ENCODE data around the gene HYOU1.
"Not testable (repeated sequence)": the region's sequence is repeated elsewhere in the genome, so short reads cannot be mapped to it uniquely, and the experiment has no call there.

The HYOU1 gene

DNA sequence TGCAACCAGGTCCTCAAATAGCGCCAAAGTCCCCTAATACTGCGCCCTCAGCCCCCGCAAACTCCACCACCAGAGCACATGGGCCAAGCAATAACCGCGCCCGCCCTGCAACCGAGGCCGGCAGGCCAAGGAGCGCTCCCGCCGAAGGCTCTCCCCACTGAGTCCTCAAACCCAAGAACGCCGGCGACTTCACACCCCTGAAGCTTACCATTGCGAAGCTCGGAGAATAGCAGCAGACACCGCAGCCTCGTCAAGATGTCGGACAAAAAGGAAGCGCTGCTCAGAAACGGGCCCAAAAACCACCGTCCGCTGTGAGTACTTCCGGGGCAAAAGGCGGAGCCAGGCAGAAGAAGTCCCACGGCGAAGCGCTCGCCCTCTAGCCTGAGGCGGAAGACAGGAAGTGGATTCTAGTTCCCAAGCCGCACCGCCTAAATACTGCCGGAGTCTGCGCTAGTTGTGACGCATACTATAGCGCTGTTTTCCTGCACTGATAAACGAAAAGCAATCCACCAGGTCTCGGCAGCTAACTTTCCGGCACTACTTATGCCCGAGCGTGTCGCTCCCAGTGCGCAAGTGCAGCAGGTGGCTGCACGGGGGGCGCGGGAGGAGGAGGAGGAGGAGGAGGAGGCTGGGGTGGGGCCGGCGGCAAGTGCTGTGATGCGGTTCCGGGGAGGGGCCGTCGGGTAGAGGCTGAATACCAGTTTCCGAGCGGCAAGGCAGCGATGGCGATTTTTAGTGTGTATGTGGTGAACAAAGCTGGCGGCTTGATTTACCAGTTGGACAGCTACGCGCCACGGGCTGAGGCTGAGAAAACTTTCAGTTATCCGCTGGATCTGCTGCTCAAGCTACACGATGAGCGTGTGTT, 38.7 kb downstream of the HYOU1 start, which contains the start of the genes RPS25 and TRAPPC4:
Gene RPS25 (minus strand): TSS at position 270 of the 865 bp plus-strand sequence. CDS start 59 bp downstream, at position 211.
Gene TRAPPC4 (plus strand): TSS at position 693 of the 865 bp plus-strand sequence. CDS start 30 bp downstream, at position 723.
- DNase-seq = peak; percentile 98

GRCh38 chr11:119017377-119017776, 39.6 kb downstream of the HYOU1 start:
- not testable (repeated sequence) for DNase-seq

GRCh38 chr11:119016216-119017009, 40.6 kb downstream of the HYOU1 start:
- DNase-seq = no peak

DNA sequence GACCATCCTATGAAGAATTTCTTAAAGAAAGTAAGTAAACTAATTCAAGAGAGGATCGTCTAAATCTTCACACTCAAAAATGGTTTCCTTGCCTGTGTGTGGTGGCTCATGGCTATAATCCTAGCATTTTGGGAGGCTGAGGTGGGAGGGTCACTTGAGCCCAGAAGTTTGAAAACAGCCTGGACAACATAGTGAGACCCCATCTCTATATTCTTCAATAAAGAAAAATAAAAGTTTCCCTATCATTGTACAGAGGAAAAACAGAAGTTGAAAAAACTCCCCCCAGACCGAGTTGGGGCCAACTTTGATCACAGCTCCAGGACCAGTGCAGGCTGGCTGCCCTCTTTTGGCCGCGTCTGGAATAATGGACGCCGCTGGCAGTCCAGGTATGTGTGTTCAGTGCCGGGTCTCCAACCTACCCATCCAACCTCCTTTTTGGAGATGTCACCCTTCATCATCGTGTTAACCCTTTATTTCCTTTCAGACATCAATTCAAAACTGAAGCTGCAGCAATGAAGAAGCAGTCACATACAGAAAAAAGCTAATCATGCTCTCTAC, 41.9 kb downstream of the HYOU1 start:
- DNase-seq = no peak

DNA sequence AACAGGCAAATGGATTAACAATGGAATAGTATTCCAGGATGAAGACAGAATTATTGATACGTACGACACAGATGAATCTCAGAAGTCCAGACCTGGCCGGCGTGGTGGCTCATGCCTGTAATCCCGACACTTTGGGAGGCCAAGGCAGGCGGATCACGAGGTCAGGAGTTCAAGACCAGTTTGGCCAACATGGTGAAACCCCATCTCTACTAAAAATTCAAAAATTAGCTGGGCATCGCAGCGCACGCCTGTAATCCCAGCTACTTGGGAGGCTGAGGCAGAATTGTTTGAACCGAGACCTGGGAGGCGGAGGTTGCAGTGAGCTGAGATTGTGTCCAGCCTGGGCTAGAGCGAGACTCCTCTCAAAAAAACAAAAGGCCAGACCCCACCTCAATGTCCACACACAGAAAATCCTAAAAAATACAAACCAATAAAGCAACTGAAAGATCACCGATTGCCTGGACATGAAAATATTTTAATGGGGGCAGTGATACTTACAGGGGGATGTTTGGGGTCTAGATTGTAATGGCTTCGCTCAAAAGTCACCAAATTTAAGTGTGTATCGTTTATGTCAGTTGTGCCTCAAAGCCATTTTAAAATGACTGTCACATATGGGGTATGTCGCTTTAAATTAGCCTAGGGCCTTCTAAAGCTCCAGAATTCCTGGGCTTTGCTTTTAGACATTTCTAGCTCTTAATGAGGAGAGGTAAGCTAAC, 42.6 kb downstream of the HYOU1 start:
- no peak for DNase-seq

GRCh38 chr11:119012629-119013170, 44.3 kb downstream of the HYOU1 start:
- DNase-seq = no peak

DNA sequence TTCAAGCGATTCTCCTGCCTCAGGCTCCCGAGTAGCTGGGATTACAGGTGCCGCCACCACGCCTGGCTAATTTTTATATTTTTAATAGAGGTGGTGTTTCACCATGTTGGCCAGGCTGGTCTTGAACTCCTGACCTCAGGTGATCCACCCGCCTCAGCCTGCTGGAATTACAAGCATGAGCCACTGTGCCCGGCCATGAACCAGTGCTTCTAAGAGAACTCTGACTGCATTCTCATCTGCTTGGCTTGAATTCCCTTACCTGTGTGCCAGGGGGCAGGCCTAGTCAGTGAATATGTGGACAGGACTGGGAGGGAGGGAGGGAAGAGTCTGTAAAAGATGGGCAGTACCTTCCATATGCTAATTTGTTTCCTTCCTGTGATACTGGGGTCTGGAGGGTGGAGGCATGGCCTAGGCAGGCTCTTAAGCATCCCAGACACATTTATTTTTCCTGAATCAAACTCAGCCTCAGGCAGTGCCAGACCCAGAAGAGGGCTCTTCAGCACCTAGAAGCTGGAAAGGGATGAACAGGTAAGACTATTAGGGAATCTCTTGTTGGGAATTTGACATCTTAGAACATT, 45.4 kb downstream of the HYOU1 start:
- no peak for DNase-seq

GRCh38 chr11:119006656-119007055, 50.3 kb downstream of the HYOU1 start:
- no peak for DNase-seq

DNA sequence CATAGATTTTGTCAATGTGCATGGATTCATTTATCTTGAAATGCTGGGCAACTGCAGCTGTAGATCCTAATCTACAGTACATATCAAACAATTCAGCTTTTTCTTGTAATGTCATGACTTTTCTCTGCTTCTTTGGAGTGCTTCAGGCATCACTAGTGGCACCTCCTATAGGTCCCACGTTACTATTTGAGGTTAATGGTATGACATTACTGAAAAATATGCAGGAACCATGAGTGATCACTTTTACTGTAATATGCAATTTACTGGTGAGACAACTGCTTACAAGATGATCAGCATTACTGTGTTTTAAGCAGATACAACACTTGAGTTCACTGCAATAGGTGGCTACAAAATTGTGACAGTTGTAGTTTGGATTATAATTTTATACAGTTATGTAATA, 56.1 kb downstream of the HYOU1 start:
- DNase-seq = peak; percentile 40

DNA sequence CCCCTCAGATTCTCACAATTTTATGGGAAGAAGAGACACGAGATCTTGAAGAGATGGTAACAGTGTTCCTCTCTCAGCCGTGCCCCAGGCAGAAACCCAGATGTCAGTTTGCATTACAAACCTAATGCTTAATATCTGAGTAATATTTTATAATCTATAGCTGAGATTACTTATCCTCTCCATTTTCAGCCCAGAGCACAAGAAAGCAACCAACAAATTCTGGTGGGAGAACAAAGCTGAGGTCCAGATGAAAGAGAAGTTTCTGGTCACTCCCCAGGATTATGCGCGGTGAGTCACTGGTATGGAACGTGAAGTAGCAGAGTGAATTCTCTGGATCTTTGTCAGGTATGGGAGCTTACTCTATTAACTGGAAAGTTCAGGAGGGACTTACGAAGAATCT, 58.2 kb downstream of the HYOU1 start:
- DNase-seq = peak; percentile 73

DNA sequence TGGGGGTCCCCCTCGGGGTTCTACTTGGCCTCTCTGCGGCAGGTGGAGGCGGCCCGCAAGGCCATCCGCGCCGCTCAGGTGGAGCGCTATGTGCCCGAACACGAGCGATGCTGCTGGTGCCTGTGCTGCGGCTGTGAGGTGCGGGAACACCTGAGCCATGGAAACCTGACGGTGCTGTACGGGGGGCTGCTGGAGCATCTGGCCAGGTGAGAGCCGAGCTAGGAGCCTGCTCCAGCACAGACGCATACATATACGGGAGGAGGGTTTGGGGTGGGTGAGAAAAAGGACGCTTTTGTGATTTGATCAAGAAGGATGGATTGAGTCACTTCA, 58.7 kb downstream of the HYOU1 start:
- no peak for DNase-seq

DNA sequence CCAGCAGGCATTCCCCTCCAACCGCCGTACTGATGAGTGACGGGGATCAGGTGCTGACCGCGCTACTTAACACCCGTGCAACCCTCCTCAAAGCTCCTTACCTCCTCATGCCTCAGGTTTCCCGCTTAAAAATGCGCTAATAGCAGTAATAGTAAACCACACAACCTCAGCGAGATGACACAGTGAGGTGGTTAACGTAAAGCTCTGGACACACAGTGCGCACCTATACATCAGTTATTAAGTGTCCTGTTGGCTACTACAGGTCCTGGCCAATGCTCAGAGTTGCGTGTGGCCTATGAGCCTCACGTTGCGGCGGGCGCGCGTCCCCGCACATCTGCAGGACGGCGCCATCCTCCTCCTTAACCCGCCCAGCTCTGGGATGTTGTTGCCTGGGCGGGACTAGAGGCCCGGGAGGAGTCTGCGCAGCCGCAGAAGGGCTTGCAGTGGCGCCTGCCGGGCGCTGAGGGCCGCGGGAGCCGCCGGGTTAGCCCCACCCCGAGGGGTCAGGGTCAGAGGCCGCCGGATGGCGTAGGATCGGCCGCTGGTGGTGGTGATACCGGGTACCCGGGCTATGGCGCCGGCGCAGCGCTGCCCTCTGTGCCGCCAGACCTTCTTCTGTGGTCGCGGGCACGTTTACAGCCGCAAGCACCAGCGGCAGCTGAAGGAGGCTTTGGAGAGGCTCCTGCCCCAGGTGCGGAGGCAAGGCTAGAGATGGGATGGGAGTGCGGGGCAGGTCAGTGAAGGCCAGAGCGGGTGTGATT, 59.2 kb downstream of the HYOU1 start, which contains the start of gene CENATAC:
Gene CENATAC (plus strand): TSS at position 512 of the 761 bp plus-strand sequence. CDS start 60 bp downstream, at position 572.
- DNase-seq = peak; percentile 91

GRCh38 chr11:118996926-118997626, 59.9 kb downstream of the HYOU1 start:
- DNase-seq = peak; percentile 9
